HK-2 (cell line): Measurements from ENCODE around the gene SLC35F4.
"Not testable (repeated sequence)": the region's sequence is repeated elsewhere in the genome, so short reads cannot be mapped to it uniquely, and the experiment has no call there.

Source experiments
- DNase-seq: peaks from one replicate; pipeline ENCODE4 v3.0.0-alpha.2; 2018; ENCODE audit not compliant: unreplicated experiment

SLC35F4 gene

DNA sequence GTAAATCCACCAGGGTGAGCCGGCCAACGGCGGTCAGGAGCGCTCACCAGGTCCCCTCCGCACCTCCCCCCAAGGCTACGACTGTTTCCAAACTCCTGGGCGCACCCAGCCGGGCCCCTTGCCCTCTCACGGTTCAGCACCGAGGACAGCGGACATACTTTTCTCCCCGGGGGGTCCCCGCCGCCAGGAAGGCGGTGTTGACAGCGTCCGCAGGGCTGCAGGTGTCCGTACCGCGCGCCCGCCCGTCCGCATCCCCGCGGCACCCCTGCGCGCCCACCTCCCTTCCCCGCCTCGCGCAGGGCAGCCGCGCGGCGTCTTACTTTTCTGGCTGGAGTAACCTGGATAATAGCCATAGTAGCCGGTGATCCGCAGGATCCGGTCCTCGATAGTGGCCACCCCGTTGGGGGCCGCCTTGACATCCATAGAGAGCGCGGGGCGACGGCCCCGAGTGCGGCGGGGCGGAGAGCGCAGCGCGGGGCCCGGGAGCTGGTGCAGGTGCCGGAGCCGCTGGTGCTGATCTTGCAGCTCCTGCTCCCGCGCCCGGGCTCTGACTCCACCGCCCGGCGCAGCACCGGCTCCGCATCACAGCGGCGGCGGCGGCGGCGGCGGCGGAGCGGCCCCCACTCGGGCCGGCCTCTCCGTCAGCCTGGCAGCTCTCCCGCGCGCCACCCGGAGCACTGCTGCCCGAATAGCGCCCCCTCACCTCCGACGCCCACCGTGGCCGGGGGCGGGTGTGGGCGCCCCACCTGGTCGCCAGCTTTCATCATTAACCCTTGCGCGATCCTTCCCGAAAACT is at the start of gene SLC35F4:
TSS of gene SLC35F4 (minus strand) at position 690 of the 796 bp plus-strand sequence.
- DNase-seq = peak; percentile 65

DNA sequence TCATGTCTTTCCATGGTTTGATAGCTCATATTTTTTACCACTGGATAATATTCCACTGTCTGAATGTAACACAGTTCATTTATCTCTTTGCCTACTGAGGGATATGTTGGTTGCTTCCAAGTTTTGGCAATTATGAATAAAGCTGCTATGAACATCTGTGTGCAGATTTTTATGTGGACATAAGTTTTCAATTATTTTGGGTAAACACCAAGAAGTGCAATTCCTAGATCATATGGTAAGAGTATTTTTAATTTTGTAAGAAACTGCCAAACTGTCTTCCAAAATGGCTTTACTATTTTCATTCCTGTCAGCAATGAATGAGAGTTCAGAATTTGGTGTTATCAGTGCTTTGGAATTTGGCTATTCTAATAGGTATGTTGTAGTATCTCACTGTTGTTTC is 43.7 kb upstream of the SLC35F4 start:
- DNase-seq = no peak

DNA sequence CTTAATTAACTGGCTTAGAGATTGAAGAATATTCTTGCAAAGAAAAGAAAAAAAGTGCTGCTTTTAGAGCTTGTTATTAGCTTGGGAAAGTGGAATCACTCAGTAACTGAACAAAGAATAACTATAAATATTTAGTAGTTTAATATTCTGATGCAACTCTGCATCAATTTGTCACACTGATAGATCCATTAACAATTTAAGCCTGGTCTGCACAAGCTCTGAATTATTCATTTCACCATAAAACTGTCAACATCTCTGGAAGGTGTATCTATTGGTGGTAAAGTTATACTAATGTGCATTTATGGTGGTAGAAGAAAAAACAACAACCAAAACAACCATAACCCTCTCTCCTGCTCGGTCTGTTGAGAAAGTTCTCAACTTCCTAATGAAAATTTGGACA is 38.1 kb upstream of the SLC35F4 start:
- DNase-seq = no peak

DNA sequence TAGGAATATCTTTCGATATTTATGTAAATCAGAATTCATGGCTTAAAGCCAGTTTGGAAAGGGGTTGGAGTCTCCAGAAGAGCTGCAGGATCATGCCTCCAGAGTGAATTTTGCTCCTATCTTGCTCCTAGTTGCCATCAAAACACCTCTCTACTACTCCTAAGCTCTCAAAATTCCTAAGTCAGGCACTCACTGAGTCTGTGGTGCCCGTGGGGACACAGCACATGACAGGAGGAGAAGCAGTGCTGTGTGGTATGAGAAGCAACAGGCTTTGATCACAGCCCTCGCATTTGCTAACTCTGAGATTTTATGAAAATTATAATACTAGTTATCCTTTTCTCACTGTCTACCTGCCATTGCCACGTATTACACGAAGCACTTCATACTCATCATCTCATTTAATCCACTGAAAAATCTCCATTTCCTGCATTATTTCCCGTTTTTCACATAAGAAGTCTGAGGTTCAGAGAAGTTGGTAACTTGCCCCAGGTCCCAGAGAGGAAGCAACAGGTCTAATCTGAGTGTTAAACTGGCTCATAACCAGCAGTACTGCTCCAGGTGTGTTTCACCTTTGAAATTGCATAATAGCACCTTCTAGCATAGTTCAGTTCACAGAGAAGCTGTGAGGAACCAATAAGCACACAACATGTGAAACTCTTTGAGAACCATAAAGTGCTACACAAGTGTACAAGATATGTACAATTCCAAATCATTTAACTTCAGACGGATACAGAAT is 33.1 kb upstream of the SLC35F4 start:
- no peak for DNase-seq

DNA sequence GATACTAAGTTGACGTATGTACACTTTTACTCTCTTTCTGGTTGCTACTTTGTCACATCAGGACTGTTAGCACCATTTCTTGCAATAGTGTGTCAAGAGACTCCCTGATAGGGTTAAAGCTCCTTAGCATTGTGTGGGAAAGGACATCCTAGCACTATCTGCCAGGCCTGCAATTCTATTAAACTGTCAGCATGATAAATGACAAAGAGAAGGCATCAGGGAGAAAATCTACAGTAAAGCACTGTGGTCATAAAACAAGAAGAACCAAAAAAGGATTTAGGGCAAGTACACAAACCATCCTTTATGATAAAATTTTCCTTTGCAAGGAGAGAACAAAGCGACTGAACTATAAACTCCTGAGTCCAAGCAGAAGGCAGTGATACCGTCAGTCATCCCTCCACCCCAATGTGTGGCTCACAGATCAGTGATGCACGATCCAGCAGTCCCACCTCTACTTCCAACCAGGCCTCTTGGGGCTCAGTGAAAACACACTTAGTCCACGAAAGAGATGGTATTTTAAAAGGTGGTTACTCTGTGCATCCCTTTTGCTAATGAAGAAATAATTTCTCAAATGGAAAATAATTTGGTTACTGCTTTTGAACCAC is 31.4 kb upstream of the SLC35F4 start:
- no peak for DNase-seq

DNA sequence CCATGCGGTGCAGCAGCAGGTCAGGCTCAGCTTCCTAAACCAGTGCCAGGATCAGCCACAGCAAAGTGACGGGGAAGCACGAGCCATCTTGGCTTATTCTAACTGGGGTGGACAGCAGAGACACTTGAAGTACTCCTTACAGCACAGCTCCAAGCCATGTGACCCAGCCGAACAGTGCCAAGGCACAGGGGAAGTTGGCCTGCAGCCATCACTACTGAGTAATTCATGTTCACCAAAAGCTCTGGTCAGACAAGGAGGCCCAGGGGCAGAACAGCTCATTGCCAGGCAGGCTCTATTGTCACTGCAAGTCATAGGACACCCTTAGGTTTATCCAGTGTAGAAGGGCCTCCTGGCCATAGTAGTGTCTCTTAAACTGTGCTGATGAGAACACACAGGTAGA is 23.4 kb upstream of the SLC35F4 start:
- DNase-seq = peak; percentile 74

DNA sequence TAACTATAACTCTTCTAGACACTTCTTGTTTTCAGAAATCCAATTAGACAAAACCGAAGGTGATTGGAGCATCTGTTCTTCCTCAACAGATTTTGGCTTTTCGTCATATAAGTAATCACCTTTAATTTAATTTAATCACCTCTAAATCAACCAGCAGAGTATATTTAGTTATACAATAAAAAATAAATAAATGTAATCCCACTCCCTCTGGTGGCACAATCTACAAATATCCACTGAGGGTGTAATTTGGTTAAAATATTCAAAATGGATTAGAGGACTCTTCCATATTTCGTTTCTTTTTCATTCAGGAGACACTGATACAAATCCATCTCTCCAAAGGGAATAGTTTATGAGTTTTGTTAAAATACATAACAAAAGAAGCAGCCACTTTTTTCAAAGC is 18.3 kb upstream of the SLC35F4 start:
- DNase-seq = no peak

DNA sequence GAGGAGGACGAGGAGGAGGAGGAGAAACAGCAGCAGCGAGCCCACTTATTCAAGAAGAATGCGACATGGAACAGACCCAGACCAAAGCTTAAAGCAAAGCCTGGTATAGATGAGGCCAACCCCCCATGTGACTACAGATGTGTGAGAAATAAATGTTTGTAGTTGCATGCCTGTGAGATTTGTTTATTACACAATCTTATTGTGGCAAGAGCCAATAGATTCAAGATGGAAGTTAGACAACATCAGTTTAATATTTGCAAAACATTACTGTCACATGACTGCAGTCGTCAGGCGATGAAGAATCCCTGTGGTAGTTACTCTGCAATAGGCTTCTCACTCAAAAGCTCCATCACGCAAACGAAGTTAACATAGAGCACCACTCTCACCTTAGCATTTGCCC is 17.2 kb upstream of the SLC35F4 start:
- no peak for DNase-seq

DNA sequence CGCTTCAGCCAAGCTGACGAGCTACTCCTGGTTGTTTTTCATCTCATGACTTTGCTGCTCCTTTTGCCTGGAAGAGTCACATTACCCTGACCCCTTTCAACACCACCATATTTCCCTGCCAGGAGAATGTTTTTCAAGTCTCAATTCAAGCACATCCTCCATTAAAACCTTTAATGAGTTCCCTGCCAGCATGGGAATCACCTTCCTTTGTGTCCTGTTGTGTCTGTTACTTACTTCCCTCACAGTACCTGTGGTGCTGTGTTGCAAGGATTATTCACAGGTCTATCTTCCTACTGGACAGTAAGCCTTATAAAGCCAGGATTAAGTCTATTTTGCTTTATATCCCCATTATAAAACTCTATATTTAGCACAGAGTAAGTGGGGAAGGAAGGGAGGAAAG is 13.6 kb upstream of the SLC35F4 start:
- DNase-seq = no peak

DNA sequence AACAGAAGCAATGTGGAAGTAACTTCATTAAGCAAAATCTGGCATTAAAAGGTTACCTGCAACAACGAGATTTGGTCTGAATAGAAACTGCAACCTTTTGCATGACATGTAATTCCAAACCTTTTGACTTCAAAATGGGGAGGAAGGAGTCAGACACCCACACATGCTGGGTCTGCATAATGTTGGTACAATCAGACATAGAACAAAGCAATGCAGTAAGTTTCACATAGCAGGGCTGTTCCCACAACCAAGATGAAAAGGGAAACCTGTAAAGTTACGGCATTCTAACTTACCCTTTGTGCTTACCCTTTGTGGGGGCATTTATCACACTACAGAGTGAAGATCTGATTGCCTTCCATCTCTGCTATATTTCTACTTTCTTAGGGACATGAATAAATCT is 10.1 kb upstream of the SLC35F4 start:
- no peak for DNase-seq

DNA sequence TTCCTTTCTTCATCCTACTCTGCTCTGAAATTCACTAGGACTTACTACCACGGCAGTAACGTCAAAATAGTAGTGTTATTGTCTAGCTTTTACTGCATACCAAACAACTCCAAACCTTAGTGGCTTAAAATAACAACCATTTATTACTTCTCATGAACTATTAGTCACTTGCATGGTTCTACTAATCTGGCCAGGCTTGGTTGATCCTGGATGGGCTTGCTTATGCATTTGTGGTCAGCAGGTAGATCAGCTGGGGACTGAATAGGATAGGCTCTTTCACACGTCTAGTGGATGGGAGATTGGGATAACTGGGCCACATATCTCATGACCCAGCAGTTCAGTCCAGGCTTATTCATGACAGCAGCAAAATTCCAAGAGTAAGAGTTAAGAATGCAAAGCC is 9.4 kb upstream of the SLC35F4 start:
- peak; percentile 6 for DNase-seq

DNA sequence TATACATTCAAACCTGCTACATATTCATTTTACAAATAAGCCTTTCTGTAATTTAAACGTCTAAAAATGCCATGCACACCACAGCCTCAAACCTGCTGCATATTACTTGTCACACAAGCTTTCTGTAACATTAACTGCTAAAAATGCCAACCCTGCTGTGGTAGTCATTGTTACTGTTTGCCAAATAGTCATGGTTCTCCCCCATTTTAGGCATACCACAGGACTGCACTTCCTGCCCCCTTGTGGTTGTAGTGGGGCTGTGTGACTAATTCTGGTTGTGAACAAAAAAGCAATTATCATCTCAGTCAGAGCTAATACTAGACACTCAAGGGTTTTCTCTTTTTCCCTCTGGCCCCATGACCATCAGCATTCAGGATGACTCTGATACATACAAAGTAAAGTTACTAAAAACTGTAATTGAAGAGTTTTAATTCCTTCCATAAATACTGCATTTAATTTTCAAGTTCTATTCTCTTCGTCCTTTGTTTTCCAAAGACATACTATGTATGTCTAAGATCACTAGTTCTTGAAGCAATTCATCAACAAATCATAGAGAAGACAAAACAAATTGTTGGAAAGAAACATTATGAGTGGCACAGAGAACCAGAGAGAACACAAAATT is 5.7 kb upstream of the SLC35F4 start:
- DNase-seq = peak; percentile 42

DNA sequence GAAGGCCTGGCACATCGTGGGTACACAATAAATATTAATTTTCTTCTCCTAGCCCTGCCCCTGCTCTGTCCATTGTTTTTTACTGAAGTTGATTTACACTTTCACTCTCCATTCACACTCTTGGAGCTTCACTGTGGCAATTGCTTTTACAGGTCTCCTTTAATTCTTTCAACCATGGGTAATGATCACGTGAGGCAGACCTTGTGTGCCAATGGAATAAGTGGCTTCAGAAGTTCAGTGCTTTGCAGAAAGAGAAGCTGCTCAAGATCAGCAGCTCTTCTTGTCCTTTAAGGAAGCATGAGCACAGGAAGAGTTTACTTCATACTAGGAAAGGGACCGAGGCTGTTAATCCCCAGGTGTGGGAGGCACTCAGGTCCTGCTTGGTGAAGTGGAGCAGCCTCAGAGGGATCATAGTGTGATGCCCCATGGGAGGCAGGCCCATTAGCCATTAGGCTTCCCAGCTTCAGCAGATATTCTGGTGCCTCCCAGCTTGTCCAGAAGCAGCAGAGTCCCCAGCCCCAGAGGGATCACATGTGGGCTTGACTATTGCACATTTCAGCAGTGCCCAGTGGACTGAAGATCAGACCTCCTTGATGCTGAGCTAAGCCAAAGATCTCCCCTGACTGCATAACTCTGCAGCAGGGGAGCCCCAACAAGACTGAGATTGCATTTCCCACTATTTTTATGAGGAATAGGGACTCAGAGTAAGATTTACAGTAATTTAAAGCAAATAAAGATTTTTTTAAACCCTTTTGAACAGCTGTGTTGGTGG is 5.0 kb upstream of the SLC35F4 start:
- no peak for DNase-seq

DNA sequence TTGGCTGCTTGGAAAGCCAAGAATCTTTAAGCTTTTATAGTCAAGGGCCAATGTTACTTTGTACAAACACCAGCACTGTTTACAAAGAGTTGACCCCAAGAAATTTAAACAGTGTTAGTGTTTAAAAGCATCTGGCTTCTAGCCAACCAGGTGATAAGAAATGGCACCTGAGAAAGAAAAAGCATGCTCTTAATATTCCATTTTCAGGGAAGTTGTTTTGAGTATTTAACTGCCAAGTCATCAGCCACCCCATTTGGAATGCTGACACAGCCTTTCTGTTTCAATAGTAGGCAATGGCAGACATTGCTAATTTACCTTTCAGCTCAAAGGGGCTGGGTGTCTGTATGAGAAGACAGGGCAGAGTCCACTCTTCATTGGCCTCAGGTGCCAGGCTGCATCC is 3.7 kb upstream of the SLC35F4 start:
- no peak for DNase-seq

DNA sequence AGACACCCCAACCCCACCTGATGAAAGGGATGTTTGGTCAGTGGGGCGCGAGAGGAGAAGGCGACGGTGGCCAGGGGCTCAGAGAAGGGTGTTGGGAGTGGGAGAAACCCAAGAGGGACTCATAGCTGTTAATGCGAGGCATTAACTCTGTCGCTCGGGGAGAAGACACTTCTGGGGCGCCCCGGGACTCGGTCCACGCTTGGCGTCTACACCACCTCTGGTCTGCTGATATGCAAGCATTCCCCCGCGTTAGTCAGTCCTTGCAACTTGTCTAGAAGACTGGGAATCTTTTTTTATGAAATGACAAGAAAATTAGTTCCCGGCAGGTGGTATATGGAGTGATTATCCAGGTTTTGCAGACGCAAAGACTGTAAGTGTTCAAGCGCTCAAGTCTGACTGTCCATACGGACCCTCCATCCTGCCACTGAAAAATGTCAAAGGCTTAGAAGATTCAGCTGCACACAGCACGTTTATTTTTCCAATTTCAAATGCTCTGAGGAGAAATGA is 360 bp upstream of the SLC35F4 start:
- DNase-seq = no peak

DNA sequence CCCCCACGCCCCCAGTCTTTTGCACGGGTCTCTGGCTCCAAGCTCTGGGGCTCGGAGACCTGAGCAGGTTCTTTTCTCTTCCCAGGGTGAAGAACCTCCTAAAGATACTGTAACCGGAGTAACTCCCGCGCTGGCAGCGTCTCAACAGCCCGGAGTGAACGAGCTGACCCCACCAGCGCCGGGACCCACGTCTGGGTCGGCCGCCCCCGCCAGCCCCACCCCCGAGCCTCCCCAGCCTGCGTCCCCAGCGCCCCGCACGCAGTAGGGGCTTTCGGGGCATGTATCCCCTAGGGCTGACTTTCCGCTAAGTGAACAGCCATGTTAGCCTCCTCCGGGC is 858 bp downstream of the SLC35F4 start:
- no peak for DNase-seq

DNA sequence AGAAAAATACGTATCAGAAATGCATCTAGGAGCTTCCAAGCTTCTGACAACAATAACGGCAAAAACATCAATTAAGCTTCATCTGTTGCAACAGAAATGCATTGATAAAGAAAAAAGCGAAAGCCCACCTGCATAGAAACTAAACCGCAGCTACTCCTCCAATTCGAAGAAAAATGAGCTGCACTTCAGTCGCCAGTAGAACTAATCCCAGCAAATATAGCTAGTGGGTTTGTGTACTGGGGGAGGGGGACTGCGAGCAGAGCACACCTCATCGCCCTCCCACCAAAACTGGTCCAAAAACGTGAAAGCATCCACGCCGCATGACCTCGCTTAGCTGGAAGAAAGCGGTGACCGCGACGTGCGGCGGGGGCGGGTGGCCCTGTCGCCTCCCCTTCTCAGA is 1.2 kb downstream of the SLC35F4 start:
- no peak for DNase-seq

DNA sequence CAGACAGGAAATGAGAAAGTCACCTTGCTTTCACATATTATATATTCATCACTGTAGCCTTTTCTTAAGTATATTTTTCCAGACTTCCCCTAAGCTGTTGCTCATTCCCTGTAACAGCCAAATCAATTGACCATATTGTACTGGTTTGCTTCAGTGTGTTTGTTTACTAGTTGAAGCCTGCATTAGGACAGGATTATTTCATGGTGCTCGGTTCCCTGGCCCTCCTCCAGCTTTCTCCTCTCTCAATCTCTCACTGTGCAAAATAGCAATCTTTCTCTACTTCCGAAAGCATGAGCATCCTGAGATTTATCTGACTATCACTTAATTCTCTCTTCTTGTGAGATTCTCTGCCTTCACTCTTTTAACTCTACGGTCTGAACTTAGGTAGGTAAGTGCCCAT is 2.4 kb downstream of the SLC35F4 start:
- DNase-seq = no peak

DNA sequence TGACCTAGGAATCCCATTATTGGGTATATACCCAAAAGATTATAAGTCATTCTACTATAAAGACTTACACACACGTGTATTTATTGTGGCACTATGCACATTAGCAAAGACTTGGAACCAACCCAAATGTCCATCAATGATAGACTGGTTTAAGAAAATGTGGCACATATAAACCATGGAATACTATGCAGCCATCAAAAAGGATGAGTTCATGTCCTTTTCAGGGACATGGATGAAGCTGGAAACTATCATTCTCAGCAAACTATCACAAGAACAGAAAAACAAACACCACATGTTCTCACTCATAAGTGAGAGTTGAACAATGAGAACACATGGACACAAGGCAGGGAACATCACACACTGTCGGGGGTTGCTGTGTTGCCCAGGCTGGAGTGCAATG is 10.2 kb downstream of the SLC35F4 start:
- DNase-seq = not testable (repeated sequence)

DNA sequence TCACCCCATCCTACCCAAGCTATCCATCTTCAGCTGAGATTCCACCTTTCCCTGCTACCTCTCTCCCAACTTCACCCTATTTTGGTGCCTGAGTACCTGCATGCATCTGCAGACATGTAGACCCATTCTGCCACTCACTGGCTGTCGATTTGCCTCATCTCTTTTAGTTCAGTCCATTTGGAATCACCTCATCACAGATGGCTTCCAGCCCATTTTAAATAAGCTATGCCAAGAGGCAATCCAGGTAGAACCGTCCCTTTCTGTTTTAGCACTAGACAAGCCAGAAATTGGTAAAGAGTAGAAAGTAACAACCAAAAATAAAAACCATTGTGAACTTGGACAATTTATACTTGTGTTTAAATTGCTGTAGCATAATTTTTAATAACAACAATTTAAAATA is 11.3 kb downstream of the SLC35F4 start:
- no peak for DNase-seq

DNA sequence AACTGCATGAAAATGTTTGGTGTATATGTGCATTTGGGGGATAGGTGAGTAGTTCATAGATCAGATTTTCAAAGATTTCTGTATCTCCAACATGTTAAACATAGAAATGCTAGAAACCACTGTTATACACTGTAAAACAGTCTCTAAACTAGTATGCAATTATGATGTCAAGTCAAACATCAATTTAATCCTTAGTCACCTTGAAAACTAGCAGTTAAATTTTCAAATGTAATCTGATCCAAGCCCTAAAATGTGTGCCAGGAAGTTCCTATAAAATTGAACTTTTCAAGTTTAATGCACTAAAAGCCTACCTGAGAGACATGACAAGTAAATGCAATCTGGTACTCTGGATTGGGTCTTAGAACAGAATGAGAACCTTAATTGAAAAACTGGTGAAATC is 14.5 kb downstream of the SLC35F4 start:
- DNase-seq = no peak

DNA sequence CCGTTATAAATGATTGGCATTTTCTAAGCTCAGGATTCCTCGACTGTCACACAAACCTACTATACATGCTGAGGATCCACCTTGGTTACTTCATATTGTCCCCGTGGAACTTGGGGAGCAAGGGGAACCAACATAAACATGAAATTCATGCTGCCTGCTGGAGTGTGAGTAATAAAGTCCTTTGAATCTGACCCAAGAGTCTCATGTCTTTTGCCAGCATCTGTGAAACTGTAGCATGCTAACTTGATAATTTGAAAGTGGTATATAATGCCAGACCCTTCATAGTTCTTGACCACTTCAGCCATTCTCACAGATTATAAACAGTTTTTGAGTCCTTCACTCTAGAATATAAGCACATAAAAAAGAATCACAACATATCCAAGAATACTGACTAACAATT is 17.1 kb downstream of the SLC35F4 start:
- no peak for DNase-seq
